B cell (primary cell): ENCODE measurements around the gene PHF11. TPM values are rescaled to one million over a fixed set of nuclear protein-coding genes. Genes with fewer than 3 reads are reported as not detected.

ENCODE experiments used
- ATAC-seq: fragments of 200-7000 bp; cut with Tn5 transposase; one replicate; pipeline ENCODE4 v1.10.0; 2021; ENCODE audit warnings: low read depth, mild to moderate bottlenecking, moderate number of reproducible peaks, moderate library complexity
- CTCF ChIA-PET: fragments of 350-600 bp; sonication (Branson Sonifier 250); formaldehyde crosslinking; loops from one replicate; lab custom pipeline; 2021; ENCODE audit warnings: antibody characterized with exemption, inconsistent platforms; lab: Charles Lee
- POLR2A ChIA-PET: fragments of 350-600 bp; sonication (Branson Sonifier 250); formaldehyde crosslinking; loops from one replicate; lab custom pipeline; 2021; ENCODE audit warnings: antibody characterized with exemption; lab: Charles Lee
- DNase-seq: peaks from one replicate; pipeline ENCODE4 v3.0.0; 2013
- H2AFZ ChIP-seq: 2 replicates; pipeline ENCODE4 v1.6.1; 2012; ENCODE audit warnings: mild to moderate bottlenecking, low read depth, low read length; ENCODE audit not compliant: insufficient read depth, poor library complexity, severe bottlenecking
- H3K27ac ChIP-seq, 2 donors: 1 replicate in 1 of 2; 2 replicates in 1 of 2; pipeline ENCODE4 v1.5.1; 2012 to 2013; ENCODE audit warnings: low read length in 2 of 2, mild to moderate bottlenecking in 2 of 2, moderate library complexity in 1 of 2
- H3K27me3 ChIP-seq, 4 experiments: fragments of 200-600 bp in 1 of 4; sonication (generic) in 1 of 4; replicated peaks in 1 of 4; 1 replicate in 2 of 4; 2 replicates in 2 of 4; pipeline versions ENCODE4 v1.6.1 to v1.7.0; 2013 to 2016; ENCODE audit warnings: low read length in 3 of 4, mild to moderate bottlenecking in 2 of 4, mixed read lengths in 1 of 4, moderate library complexity in 1 of 4; ENCODE audit not compliant: insufficient read depth in 4 of 4, control insufficient read depth in 3 of 4; ENCODE audit errors: control extremely low read depth in 1 of 4
- H3K36me3 ChIP-seq, 2 experiments: replicated peaks in 1 of 2; 1 replicate in 1 of 2; 2 replicates in 1 of 2; pipeline versions ENCODE4 v1.6.1 to v1.7.1; 2013; ENCODE audit warnings: low read length in 1 of 2; ENCODE audit not compliant: insufficient read depth in 2 of 2, control insufficient read depth in 1 of 2; ENCODE audit errors: control extremely low read depth in 1 of 2, extremely low read depth in 1 of 2
- H3K4me1 ChIP-seq, 2 donors: fragments of 200-600 bp in 1 of 2; sonication (generic) in 1 of 2; 1 replicate in 1 of 2; 2 replicates in 1 of 2; pipeline versions ENCODE4 v1.5.1 to v1.6.1; 2013 to 2017; ENCODE audit warnings: low read length in 2 of 2; ENCODE audit not compliant: control insufficient read depth in 2 of 2, insufficient read depth in 2 of 2
- H3K4me2 ChIP-seq: replicated peaks from 2 replicates; pipeline ENCODE3; 2012; ENCODE audit warnings: mild to moderate bottlenecking, low read depth, low read length; ENCODE audit not compliant: poor library complexity, severe bottlenecking
- H3K4me3 ChIP-seq, 5 experiments: fragments of 200-600 bp in 1 of 5; sonication (generic) in 1 of 5; 1 replicate in 3 of 5; 2 replicates in 2 of 5; pipeline versions ENCODE4 v1.5.1 to v1.7.0; 2011 to 2016; ENCODE audit warnings: low read length in 4 of 5, mild to moderate bottlenecking in 4 of 5, low read depth in 2 of 5, control low read depth in 1 of 5, moderate library complexity in 1 of 5; ENCODE audit not compliant: insufficient read depth in 1 of 5; ENCODE audit errors: control extremely low read depth in 1 of 5, extremely low read depth in 1 of 5
- H3K79me2 ChIP-seq: fragments of 200-600 bp; sonication (generic); one replicate; pipeline ENCODE4 v1.6.0; 2016; ENCODE audit warnings: low read length; ENCODE audit not compliant: control insufficient read depth, insufficient read depth
- H3K9ac ChIP-seq: fragments of 200-600 bp; sonication (generic); 2 replicates; pipeline ENCODE4 v1.6.1; 2017; ENCODE audit warnings: mild to moderate bottlenecking, low read length, moderate library complexity
- H3K9me3 ChIP-seq, 3 donors: one replicate each; pipeline versions ENCODE4 v1.6.1 to v1.7.1; 2013; ENCODE audit warnings: low read length in 2 of 3; ENCODE audit not compliant: control insufficient read depth in 2 of 3, insufficient read depth in 1 of 3; ENCODE audit errors: control extremely low read depth in 1 of 3
- H4K20me1 ChIP-seq: 2 replicates; pipeline ENCODE4 v1.6.0; 2012; ENCODE audit warnings: mild to moderate bottlenecking, low read length; ENCODE audit not compliant: insufficient read depth, control insufficient read depth, poor library complexity, severe bottlenecking
- H3K27ac Mint-ChIP-seq: one replicate; pipeline ENCODE4 v1.8.0; 2021; ENCODE audit warnings: mixed read lengths
- H3K27me3 Mint-ChIP-seq: one replicate; pipeline ENCODE4 v1.8.0; 2021; ENCODE audit warnings: mixed read lengths
- H3K4me1 Mint-ChIP-seq: one replicate; pipeline ENCODE4 v1.8.0; 2021; ENCODE audit warnings: mixed read lengths
- H3K4me3 Mint-ChIP-seq: one replicate; pipeline ENCODE4 v1.8.0; 2021; ENCODE audit warnings: mixed read lengths
- H3K9me3 Mint-ChIP-seq: one replicate; pipeline ENCODE4 v1.8.0; 2022; ENCODE audit warnings: mixed read lengths; ENCODE audit not compliant: insufficient read depth
- EZH2 ChIP-seq: IDR thresholded peaks from 2 replicates; pipeline ENCODE4 v1.6.1; 2012; ENCODE audit warnings: borderline replicate concordance, low read depth, mild to moderate bottlenecking, moderate library complexity, low read length; ENCODE audit not compliant: insufficient read depth, poor library complexity, severe bottlenecking
- WGBS: methylation state at CpG from one replicate; pipeline ENCODE4 v1.1.5; 2013; ENCODE audit warnings: missing lambda C conversion rate; ENCODE audit not compliant: insufficient coverage; 5-methylcytosine and 5-hydroxymethylcytosine counted together
- intact Hi-C: fragments of 100-400 bp; cut with micrococcal nuclease; formaldehyde crosslinking; loops from one replicate; pipeline ENCODE4 v1.10.0; 2022
- polyA plus RNA-seq: library from polyadenylated mRNA; depleted of rRNA; stranded (reverse); fragments of >200 nt; gene quantifications from 2 replicates; pipeline ENCODE4 v1.2.3, GENCODE V29; 2012
- total RNA-seq, 2 donors: library from RNA; stranded (reverse); fragments of 120-200 nt in 1 of 2; gene quantifications; 1 replicate in 1 of 2; 2 replicates in 1 of 2; pipeline versions ENCODE4 v1.2.3 to v1.2.4, GENCODE V29; 2013 to 2022
- TF ChIP-seq, protein P1 (sequence below): fragments of 200-600 bp; IDR thresholded peaks from one replicate; pipeline ENCODE4 v1.8.0; 2022; ENCODE audit warnings: antibody characterized with exemption, mild to moderate bottlenecking

The PHF11 gene
- total and polyA plus RNA-seq, 2 donors (not counting 1 experiment from before 2014, with no cell fraction given): 79.0 to 176 TPM

DNA sequence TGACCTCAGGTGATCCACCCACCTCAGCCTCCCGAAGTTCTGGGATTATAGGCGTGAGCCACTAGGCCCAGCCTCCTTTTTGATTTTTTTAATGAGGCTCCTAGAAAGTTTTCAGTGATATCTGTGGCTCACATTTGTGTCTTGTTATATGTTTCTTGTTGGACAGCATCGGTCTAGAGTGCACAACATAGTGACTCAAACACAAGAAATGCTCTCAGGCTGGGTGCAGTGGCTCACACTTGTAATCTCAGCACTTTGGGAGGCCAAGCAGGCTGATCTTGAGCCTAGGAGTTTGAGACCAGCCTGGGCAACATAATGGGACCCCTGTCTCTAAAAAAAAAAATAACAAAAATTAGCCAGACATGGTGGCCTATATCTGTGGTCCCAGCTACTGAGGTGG, 8.2 kb downstream of the PHF11 start:
- intact Hi-C loops: no loop called here
- no peak overlapping the region for H3K4me3 Mint-ChIP-seq
- H3K9me3 ChIP-seq: no peaks in the 10 kb centered on the region
- no peak overlapping the region for H3K27ac ChIP-seq
- H3K9ac ChIP-seq: no peak overlapping the region
- peaks cover 4% of the 10 kb centered on the region for H3K79me2 ChIP-seq
- H4K20me1 ChIP-seq: no peaks in the 10 kb centered on the region
- H2AFZ ChIP-seq: no peak overlapping the region
- no peaks in the 10 kb centered on the region for H3K27me3 ChIP-seq
- H3K9me3 Mint-ChIP-seq: no peaks in the 10 kb centered on the region
- TF ChIP-seq, protein P1, sequence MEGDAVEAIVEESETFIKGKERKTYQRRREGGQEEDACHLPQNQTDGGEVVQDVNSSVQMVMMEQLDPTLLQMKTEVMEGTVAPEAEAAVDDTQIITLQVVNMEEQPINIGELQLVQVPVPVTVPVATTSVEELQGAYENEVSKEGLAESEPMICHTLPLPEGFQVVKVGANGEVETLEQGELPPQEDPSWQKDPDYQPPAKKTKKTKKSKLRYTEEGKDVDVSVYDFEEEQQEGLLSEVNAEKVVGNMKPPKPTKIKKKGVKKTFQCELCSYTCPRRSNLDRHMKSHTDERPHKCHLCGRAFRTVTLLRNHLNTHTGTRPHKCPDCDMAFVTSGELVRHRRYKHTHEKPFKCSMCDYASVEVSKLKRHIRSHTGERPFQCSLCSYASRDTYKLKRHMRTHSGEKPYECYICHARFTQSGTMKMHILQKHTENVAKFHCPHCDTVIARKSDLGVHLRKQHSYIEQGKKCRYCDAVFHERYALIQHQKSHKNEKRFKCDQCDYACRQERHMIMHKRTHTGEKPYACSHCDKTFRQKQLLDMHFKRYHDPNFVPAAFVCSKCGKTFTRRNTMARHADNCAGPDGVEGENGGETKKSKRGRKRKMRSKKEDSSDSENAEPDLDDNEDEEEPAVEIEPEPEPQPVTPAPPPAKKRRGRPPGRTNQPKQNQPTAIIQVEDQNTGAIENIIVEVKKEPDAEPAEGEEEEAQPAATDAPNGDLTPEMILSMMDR: no peak
- TF ChIP-seq EZH2: no peak
- no peak overlapping the region for H3K4me2 ChIP-seq
- H3K4me1 Mint-ChIP-seq: peaks cover 19% of the 10 kb centered on the region
- ChIA-PET POLR2A (no interaction called here), CTCF (interaction anchor here (1.6 kb wide), 1 partner anchor 36 kb away, joined by 3 read pairs; no protein-coding TSS in a partner anchor)
- ATAC-seq (no peak), DNase-seq (no peak)
- H3K4me1 ChIP-seq: no peaks in the 10 kb centered on the region
- no peak overlapping the region for H3K4me3 ChIP-seq
- H3K36me3 ChIP-seq: peaks cover 6 to 29% of the 10 kb centered on the region in 2 experiments
- no peak overlapping the region for H3K27ac Mint-ChIP-seq
- WGBS: 100% methylated on average over 3 of the region's 3 CpGs
- no peaks in the 10 kb centered on the region for H3K27me3 Mint-ChIP-seq

DNA sequence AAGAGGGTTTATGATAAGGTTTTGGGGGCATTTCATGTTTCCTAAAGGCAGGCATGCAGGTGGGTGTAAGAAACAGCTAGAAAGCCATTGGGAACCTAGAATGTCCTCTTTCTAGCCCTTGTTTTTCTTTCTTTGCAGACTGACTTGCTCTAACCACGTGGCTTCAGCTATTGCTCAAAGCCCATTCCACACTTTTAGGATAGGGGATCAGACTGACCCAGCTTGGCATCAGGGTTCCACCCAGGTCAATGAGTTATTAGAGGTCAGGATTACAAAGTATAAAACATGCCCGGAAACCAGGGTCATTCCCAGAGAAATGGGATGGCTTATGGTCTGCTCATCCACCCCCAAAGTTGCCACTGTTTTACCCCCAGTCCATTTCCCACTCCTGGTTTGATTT, 16.8 kb downstream of the PHF11 start:
- ChIA-PET CTCF (interaction anchor here (1.3 kb wide), 1 partner anchor 9 kb away, joined by 3 read pairs; no protein-coding TSS in a partner anchor), POLR2A (no interaction called here)
- no peaks in the 10 kb centered on the region for H4K20me1 ChIP-seq
- H3K27me3 ChIP-seq: no peaks in the 10 kb centered on the region
- no peak for ATAC-seq
- Mint-ChIP-seq H3K9me3 (no peaks in the 10 kb centered on the region), H3K4me3 (no peak overlapping the region), H3K27ac (no peak overlapping the region), H3K4me1 (peaks cover 4% of the 10 kb centered on the region), H3K27me3 (no peaks in the 10 kb centered on the region)
- intact Hi-C loops: no loop called here
- H3K4me2 ChIP-seq: no peak overlapping the region
- H3K4me1 ChIP-seq: no peaks in the 10 kb centered on the region
- H3K36me3 ChIP-seq: peaks cover 21 to 45% of the 10 kb centered on the region in 2 experiments
- H2AFZ ChIP-seq: no peak overlapping the region
- no peak overlapping the region for H3K27ac ChIP-seq
- H3K4me3 ChIP-seq: no peak overlapping the region
- TF ChIP-seq EZH2: no peak
- TF ChIP-seq, protein P1: no peak
- H3K9ac ChIP-seq: no peak overlapping the region
- no peaks in the 10 kb centered on the region for H3K9me3 ChIP-seq
- peaks cover 13% of the 10 kb centered on the region for H3K79me2 ChIP-seq
- no peak for DNase-seq
- WGBS: 100% methylated on average over 2 of the region's 2 CpGs
